ENCODE results near the gene NACC2. TPM values are rescaled to one million over a fixed set of nuclear protein-coding genes. Genes with fewer than 3 reads are reported as not detected.
A peak's percentile ranks its signal among the peaks of the same experiment; 100 is the strongest.

The NACC2 gene, protein sequence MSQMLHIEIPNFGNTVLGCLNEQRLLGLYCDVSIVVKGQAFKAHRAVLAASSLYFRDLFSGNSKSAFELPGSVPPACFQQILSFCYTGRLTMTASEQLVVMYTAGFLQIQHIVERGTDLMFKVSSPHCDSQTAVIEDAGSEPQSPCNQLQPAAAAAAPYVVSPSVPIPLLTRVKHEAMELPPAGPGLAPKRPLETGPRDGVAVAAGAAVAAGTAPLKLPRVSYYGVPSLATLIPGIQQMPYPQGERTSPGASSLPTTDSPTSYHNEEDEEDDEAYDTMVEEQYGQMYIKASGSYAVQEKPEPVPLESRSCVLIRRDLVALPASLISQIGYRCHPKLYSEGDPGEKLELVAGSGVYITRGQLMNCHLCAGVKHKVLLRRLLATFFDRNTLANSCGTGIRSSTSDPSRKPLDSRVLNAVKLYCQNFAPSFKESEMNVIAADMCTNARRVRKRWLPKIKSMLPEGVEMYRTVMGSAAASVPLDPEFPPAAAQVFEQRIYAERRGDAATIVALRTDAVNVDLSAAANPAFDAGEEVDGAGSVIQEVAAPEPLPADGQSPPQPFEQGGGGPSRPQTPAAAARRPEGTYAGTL
- total RNA-seq (2021; ENCODE audit: unreplicated experiment) (62.0 TPM), Bru-seq, nascent RNA (percentile 81 among the genes with signal in this experiment), BruChase-seq, experiment 1, labeled RNA remaining after a 2-hour chase (percentile 88 among the genes with signal in this experiment), BruChase-seq, experiment 2, labeled RNA remaining after a 6-hour chase (percentile 88 among the genes with signal in this experiment)
- 46.2 TPM for polyA plus RNA-seq (2012; ENCODE audit: insufficient read length)
- long read RNA-seq, full-length matches to known transcripts, result 49 of 238 reads
- long read RNA-seq, partial matches to known transcripts, result 9 of 238 reads
- long read RNA-seq, other reads (novel, unspliced or antisense), result 180 of 238 reads

GRCh38 chr9:136095070-136096058, at the start of gene NACC2:
Gene NACC2, minus strand, starts transcription at chr9:136095289. Its CDS starts 44,768 bp downstream, at chr9:136050521.
- Histone ChIP-seq H3K4me1 (ENCODE audit: control insufficient read depth, insufficient read depth, low read length) (peaks cover 33% of the 10 kb centered on the region), H3K27me3 (ENCODE audit: control insufficient read depth, insufficient read depth, low read length) (no peaks in the 10 kb centered on the region), H3K9me3 (ENCODE audit: control insufficient read depth, insufficient read depth, low read depth, low read length) (no peaks in the 10 kb centered on the region), H3K27ac (ENCODE audit: low read length) (peak within 1 kb of the TSS; percentile 88), H3K4me3 (ENCODE audit: low read depth in 2 of 2, low read length in 2 of 2) (peak within 1 kb of the TSS; percentile 62 to 67), H3K36me3 (ENCODE audit: control insufficient read depth, insufficient read depth, low read length) (no peaks in the 10 kb centered on the region)
- CTCF ChIA-PET, result no interaction called here
- ATAC-seq, result peak; percentile 52
- intact Hi-C loops (cut with micrococcal nuclease; ENCODE audit: unreplicated experiment) (no loop called here), in situ Hi-C loops (cut with HindIII; ENCODE audit: low pct_unique_long_range_greater_than_20kb, low sequenced_read_pairs) (no loop called here)
- DNase-seq (ENCODE audit: low read depth, low spot score), result no peak
- no peak for TF ChIP-seq TCF7L2 (IDR thresholded peaks at IDR 0.05; ENCODE audit: low read depth, low read length)
- TF ChIP-seq SIN3A (IDR thresholded peaks at IDR 0.05; ENCODE audit: borderline replicate concordance, insufficient read depth, low read depth, low read length), result peak; percentile 70; the same call in 1 of the 2 replicates
- no TSS peak for BruUV-seq (replicated peaks)
- POLR2A ChIA-PET, result interaction anchor here (0.6 to 0.7 kb wide), 2 partner anchors 15 to 42 kb away, joined by 5 to 7 read pairs; no protein-coding TSS in a partner anchor

GRCh38 chr9:136144450-136144849, 49.4 kb upstream of the NACC2 start:
- ATAC-seq (0 out of 2 replicates have a peak, but pooled peaks have one; percentile 10), DNase-seq (ENCODE audit: low read depth, low spot score) (no peak)
- no peaks in the 10 kb centered on the region for H3K4me1 ChIP-seq (ENCODE audit: control insufficient read depth, insufficient read depth, low read length)
- CTCF ChIA-PET, result no interaction called here
- H3K9me3 ChIP-seq (ENCODE audit: control insufficient read depth, insufficient read depth, low read depth, low read length), result no peaks in the 10 kb centered on the region
- TF ChIP-seq CTCF (IDR thresholded peaks at IDR 0.05), result no peak
- TF ChIP-seq TCF7L2 (IDR thresholded peaks at IDR 0.05; ENCODE audit: low read depth, low read length), result no peak
- TF ChIP-seq SIN3A (IDR thresholded peaks at IDR 0.05; ENCODE audit: borderline replicate concordance, insufficient read depth, low read depth, low read length), result no peak
- TF ChIP-seq, protein P1, sequence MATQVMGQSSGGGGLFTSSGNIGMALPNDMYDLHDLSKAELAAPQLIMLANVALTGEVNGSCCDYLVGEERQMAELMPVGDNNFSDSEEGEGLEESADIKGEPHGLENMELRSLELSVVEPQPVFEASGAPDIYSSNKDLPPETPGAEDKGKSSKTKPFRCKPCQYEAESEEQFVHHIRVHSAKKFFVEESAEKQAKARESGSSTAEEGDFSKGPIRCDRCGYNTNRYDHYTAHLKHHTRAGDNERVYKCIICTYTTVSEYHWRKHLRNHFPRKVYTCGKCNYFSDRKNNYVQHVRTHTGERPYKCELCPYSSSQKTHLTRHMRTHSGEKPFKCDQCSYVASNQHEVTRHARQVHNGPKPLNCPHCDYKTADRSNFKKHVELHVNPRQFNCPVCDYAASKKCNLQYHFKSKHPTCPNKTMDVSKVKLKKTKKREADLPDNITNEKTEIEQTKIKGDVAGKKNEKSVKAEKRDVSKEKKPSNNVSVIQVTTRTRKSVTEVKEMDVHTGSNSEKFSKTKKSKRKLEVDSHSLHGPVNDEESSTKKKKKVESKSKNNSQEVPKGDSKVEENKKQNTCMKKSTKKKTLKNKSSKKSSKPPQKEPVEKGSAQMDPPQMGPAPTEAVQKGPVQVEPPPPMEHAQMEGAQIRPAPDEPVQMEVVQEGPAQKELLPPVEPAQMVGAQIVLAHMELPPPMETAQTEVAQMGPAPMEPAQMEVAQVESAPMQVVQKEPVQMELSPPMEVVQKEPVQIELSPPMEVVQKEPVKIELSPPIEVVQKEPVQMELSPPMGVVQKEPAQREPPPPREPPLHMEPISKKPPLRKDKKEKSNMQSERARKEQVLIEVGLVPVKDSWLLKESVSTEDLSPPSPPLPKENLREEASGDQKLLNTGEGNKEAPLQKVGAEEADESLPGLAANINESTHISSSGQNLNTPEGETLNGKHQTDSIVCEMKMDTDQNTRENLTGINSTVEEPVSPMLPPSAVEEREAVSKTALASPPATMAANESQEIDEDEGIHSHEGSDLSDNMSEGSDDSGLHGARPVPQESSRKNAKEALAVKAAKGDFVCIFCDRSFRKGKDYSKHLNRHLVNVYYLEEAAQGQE (IDR thresholded peaks at IDR 0.05; ENCODE audit: insufficient read depth in 1 of 2, low read depth in 2 of 2, low read length in 1 of 2), result no peak
- TF ChIP-seq POLR2AphosphoS5 (IDR thresholded peaks at IDR 0.05; ENCODE audit: low read depth, low read length), result no peak
- H3K36me3 ChIP-seq (ENCODE audit: control insufficient read depth, insufficient read depth, low read length), result no peaks in the 10 kb centered on the region
- H3K27ac ChIP-seq (ENCODE audit: low read length), result no peak overlapping the region
- POLR2A ChIA-PET, result interaction anchor here (0.6 kb wide), 1 partner anchor 362 kb away, joined by 4 read pairs; no protein-coding TSS in a partner anchor
- BruUV-seq (replicated peaks), result no TSS peak
- intact Hi-C loops (cut with micrococcal nuclease; ENCODE audit: unreplicated experiment), result no loop called here
- H3K4me3 ChIP-seq (ENCODE audit: low read depth in 2 of 2, low read length in 2 of 2), result no peak overlapping the region
- no peaks in the 10 kb centered on the region for H3K27me3 ChIP-seq (ENCODE audit: control insufficient read depth, insufficient read depth, low read length)
- in situ Hi-C loops (cut with HindIII; ENCODE audit: low pct_unique_long_range_greater_than_20kb, low sequenced_read_pairs), result no loop called here
